Activated CD8-positive, alpha-beta T cell treated with anti-CD3 and anti-CD28 coated beads for 36 hours (primary cell): ENCODE data around the gene PCDH9. TPM values are rescaled to one million over a fixed set of nuclear protein-coding genes. Genes with fewer than 3 reads are reported as not detected.
"Not testable (repeated sequence)": the region's sequence is repeated elsewhere in the genome, so short reads cannot be mapped to it uniquely, and the experiment has no call there.

Source experiments
- ATAC-seq: fragments of 200-7000 bp; cut with Tn5 transposase; one replicate; pipeline ENCODE4 v1.10.0; 2021; ENCODE audit warnings: mild to moderate bottlenecking, moderate library complexity
- CTCF ChIA-PET: fragments of 350-600 bp; sonication (Branson Sonifier 250); formaldehyde crosslinking; loops from one replicate; lab custom pipeline; 2021; ENCODE audit warnings: antibody characterized with exemption; lab: Charles Lee
- POLR2A ChIA-PET: fragments of 350-600 bp; sonication (Branson Sonifier 250); formaldehyde crosslinking; loops from one replicate; lab custom pipeline; 2021; ENCODE audit warnings: antibody characterized with exemption; lab: Charles Lee
- DNase-seq: peaks from one replicate; pipeline ENCODE4 v3.0.0-alpha.2; 2020
- H3K27ac Mint-ChIP-seq: one replicate; pipeline ENCODE4 v1.8.0; 2021; ENCODE audit warnings: mild to moderate bottlenecking, mixed read lengths
- H3K27me3 Mint-ChIP-seq: one replicate; pipeline ENCODE4 v1.8.0; 2021; ENCODE audit warnings: mixed read lengths
- H3K36me3 Mint-ChIP-seq: one replicate; pipeline ENCODE4 v1.8.0; 2021; ENCODE audit warnings: low read depth, mixed read lengths
- H3K4me1 Mint-ChIP-seq: one replicate; pipeline ENCODE4 v1.8.0; 2021; ENCODE audit warnings: low read depth, mixed read lengths
- H3K4me3 Mint-ChIP-seq: one replicate; pipeline ENCODE4 v1.8.0; 2021; ENCODE audit warnings: mild to moderate bottlenecking, moderate library complexity, mixed read lengths
- H3K9me3 Mint-ChIP-seq: one replicate; pipeline ENCODE4 v1.8.0; 2021; ENCODE audit warnings: mixed read lengths
- CTCF ChIP-seq: fragments of 200-600 bp; IDR thresholded peaks from one replicate; pipeline ENCODE4 v1.8.0; 2022; ENCODE audit warnings: antibody characterized with exemption, mild to moderate bottlenecking
- intact Hi-C: fragments of 100-400 bp; cut with micrococcal nuclease; formaldehyde crosslinking; loops from one replicate; pipeline ENCODE4 v1.10.0; 2022
- total RNA-seq, 2 experiments: library from RNA; stranded (reverse); gene quantifications; one replicate each; pipeline ENCODE4 v1.2.3, GENCODE V29; 2021

PCDH9 gene
- total RNA-seq, 2 experiments from 2014 or later: 0.04 to 0.14 TPM

- no peak overlapping the region for H3K27ac Mint-ChIP-seq
- H3K36me3 Mint-ChIP-seq: no peaks in the 10 kb centered on the region
- TF ChIP-seq CTCF: no peak
- DNase-seq: no peak
- no peaks in the 10 kb centered on the region for H3K4me1 Mint-ChIP-seq
- CTCF ChIA-PET: no interaction called here
- POLR2A ChIA-PET: no interaction called here
- no peaks in the 10 kb centered on the region for H3K27me3 Mint-ChIP-seq
- no peaks in the 10 kb centered on the region for H3K9me3 Mint-ChIP-seq
- ATAC-seq: no peak
- H3K4me3 Mint-ChIP-seq: no peak overlapping the region
- intact Hi-C loops: no loop called here
Observed at GRCh38 chr13:67101730-67102467, 128.2 kb downstream of the PCDH9 start.

DNA sequence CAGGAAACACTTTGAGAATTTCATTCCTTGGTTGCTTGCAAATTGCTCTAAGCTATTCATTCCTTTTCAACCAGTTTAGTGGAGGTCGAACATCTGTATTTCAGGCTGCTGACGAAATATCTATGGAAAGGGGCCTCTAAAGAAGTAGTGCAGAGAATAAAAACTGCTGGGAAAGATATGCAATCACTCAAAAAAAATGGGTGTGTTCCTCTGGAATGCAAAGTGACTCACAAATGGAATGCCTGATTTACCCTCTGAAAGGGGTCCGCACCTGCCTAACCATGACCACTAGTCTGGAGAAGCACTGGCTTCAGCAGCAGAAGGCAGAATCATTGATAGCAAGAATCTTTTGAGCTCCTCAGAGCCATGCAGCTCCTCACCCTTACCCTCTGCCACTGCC, 129.4 kb downstream of the PCDH9 start:
- no peak for DNase-seq
- no peak for ATAC-seq
- H3K36me3 Mint-ChIP-seq: no peaks in the 10 kb centered on the region
- no peaks in the 10 kb centered on the region for H3K4me1 Mint-ChIP-seq
- ChIA-PET POLR2A (no interaction called here), CTCF (no interaction called here)
- H3K27ac Mint-ChIP-seq: no peak overlapping the region
- intact Hi-C loops: no loop called here
- no peaks in the 10 kb centered on the region for H3K9me3 Mint-ChIP-seq
- no peak for TF ChIP-seq CTCF
- no peak overlapping the region for H3K4me3 Mint-ChIP-seq
- no peaks in the 10 kb centered on the region for H3K27me3 Mint-ChIP-seq

- CTCF ChIA-PET: no interaction called here
- no peak for ATAC-seq
- Mint-ChIP-seq H3K9me3 (no peaks in the 10 kb centered on the region), H3K36me3 (no peaks in the 10 kb centered on the region), H3K27ac (no peak overlapping the region), H3K4me1 (no peaks in the 10 kb centered on the region), H3K4me3 (no peak overlapping the region), H3K27me3 (no peaks in the 10 kb centered on the region)
- POLR2A ChIA-PET: no interaction called here
- DNase-seq: no peak
- TF ChIP-seq CTCF: no peak
- intact Hi-C loops: no loop called here
Observed at GRCh38 chr13:67099494-67099893, 130.6 kb downstream of the PCDH9 start.

- H3K4me3 Mint-ChIP-seq: no peak overlapping the region
- H3K27ac Mint-ChIP-seq: no peak overlapping the region
- no peaks in the 10 kb centered on the region for H3K27me3 Mint-ChIP-seq
- ATAC-seq: no peak
- H3K4me1 Mint-ChIP-seq: no peaks in the 10 kb centered on the region
- no peak for DNase-seq
- ChIA-PET CTCF (no interaction called here), POLR2A (no interaction called here)
- H3K9me3 Mint-ChIP-seq: no peaks in the 10 kb centered on the region
- no peaks in the 10 kb centered on the region for H3K36me3 Mint-ChIP-seq
- no peak for TF ChIP-seq CTCF
- intact Hi-C loops: no loop called here
Observed at GRCh38 chr13:67097892-67098452, 132.2 kb downstream of the PCDH9 start.

DNA sequence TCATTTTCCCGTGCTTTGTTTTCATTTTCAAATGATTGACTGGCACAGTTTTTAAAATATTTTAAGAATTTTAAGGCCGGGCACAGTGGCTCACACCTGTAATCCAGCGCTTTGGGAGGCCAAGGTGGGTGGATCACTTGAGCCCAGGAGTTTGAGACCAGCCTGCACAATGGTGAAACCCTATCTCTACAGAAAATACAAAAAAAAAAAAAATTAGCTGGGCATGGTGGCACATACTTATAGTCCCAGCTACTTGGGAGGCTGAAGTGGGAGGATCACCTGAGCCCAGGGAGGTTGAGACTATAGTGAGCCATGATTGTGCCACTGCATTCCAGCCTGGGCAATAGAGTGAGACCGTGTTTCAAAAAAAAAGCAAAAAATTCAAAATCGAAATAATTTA, 133.2 kb downstream of the PCDH9 start:
- H3K36me3 Mint-ChIP-seq, DNase-seq, intact Hi-C loops, H3K4me1 Mint-ChIP-seq, H3K27me3 Mint-ChIP-seq, ATAC-seq, POLR2A ChIA-PET, H3K27ac Mint-ChIP-seq, H3K9me3 Mint-ChIP-seq, CTCF ChIA-PET, H3K4me3 Mint-ChIP-seq: not testable (repeated sequence)
